WTC11 (cell line): ENCODE results near the gene ABCG8. TPM values are rescaled to one million over a fixed set of nuclear protein-coding genes. Genes with fewer than 3 reads are reported as not detected.

ENCODE experiments used
- ATAC-seq: fragments of 200-7000 bp; cut with Tn5 transposase; 2 replicates; pipeline ENCODE4 v1.10.0; 2021; ENCODE audit warnings: mild to moderate bottlenecking, moderate library complexity
- CTCF ChIA-PET: fragments of 300-600 bp; sonication (Branson Sonifier 250); formaldehyde crosslinking; loops from one replicate; lab custom pipeline; 2021; ENCODE audit warnings: antibody characterized with exemption; lab: Charles Lee
- POLR2A ChIA-PET: fragments of 350-600 bp; sonication (Branson Sonifier 250); formaldehyde crosslinking; loops from one replicate; lab custom pipeline; 2021; ENCODE audit warnings: antibody characterized with exemption; lab: Charles Lee
- DNase-seq: peaks from one replicate; pipeline ENCODE4 v3.0.0; 2021; ENCODE audit warnings: low spot score
- H3K27ac Mint-ChIP-seq: 2 replicates; pipeline ENCODE4 v1.8.0; 2021; ENCODE audit warnings: mixed read lengths
- H3K27me3 Mint-ChIP-seq: 2 replicates; pipeline ENCODE4 v1.8.0; 2021; ENCODE audit warnings: low read depth, mild to moderate bottlenecking, moderate library complexity, mixed read lengths
- H3K36me3 Mint-ChIP-seq: 2 replicates; pipeline ENCODE4 v1.8.0; 2021; ENCODE audit warnings: mixed read lengths
- H3K4me1 Mint-ChIP-seq: 2 replicates; pipeline ENCODE4 v1.8.0; 2022; ENCODE audit warnings: mixed read lengths
- H3K4me3 Mint-ChIP-seq: 2 replicates; pipeline ENCODE4 v1.8.0; 2021; ENCODE audit warnings: mild to moderate bottlenecking, moderate library complexity, mixed read lengths
- H3K9me3 Mint-ChIP-seq: 2 replicates; pipeline ENCODE4 v1.8.0; 2021; ENCODE audit warnings: mixed read lengths
- ATF2 ChIP-seq: sonication (generic); formaldehyde crosslinking; IDR thresholded peaks from 2 replicates; pipeline ENCODE4 v1.8.1; 2022; ENCODE audit warnings: low read depth, missing genetic modification reagents, borderline replicate concordance
- CBFB ChIP-seq: sonication (generic); formaldehyde crosslinking; IDR thresholded peaks from 2 replicates; pipeline ENCODE4 v1.8.1; 2022; ENCODE audit warnings: mild to moderate bottlenecking, low read depth, missing genetic modification reagents
- ELF4 ChIP-seq: sonication (generic); formaldehyde crosslinking; IDR thresholded peaks from 2 replicates; pipeline ENCODE4 v1.8.1; 2022; ENCODE audit warnings: low read depth, mild to moderate bottlenecking, moderate library complexity, missing genetic modification reagents
- FOXK1 ChIP-seq: sonication (generic); formaldehyde crosslinking; IDR thresholded peaks from 2 replicates; pipeline ENCODE4 v1.8.0; 2022; ENCODE audit warnings: mild to moderate bottlenecking, moderate library complexity, missing genetic modification reagents
- GABPB1 ChIP-seq: sonication (generic); formaldehyde crosslinking; IDR thresholded peaks from 2 replicates; pipeline ENCODE4 v1.8.1; 2023; ENCODE audit warnings: mild to moderate bottlenecking, missing genetic modification reagents
- HMGXB4 ChIP-seq: sonication (generic); formaldehyde crosslinking; IDR thresholded peaks from 2 replicates; pipeline ENCODE4 v1.8.1; 2023; ENCODE audit warnings: mild to moderate bottlenecking, moderate library complexity, missing genetic modification reagents
- IRF1 ChIP-seq: sonication (generic); formaldehyde crosslinking; IDR thresholded peaks from 2 replicates; pipeline ENCODE4 v1.8.0; 2023; ENCODE audit warnings: missing genetic modification reagents
- IRF2 ChIP-seq: sonication (generic); formaldehyde crosslinking; IDR thresholded peaks from 2 replicates; pipeline ENCODE4 v1.8.0; 2022; ENCODE audit warnings: low read depth, missing genetic modification reagents, borderline replicate concordance
- MXD4 ChIP-seq: fragments of 250-450 bp; sonication (Bioruptor Pico); IDR thresholded peaks from 2 replicates; pipeline ENCODE4 v1.8.0; 2021; ENCODE audit warnings: mild to moderate bottlenecking, moderate library complexity, borderline replicate concordance
- NFATC4 ChIP-seq: fragments of 250-450 bp; sonication (Bioruptor Pico); IDR thresholded peaks from 2 replicates; pipeline ENCODE4 v1.9.0; 2021; ENCODE audit warnings: mild to moderate bottlenecking
- NFYB ChIP-seq: sonication (generic); formaldehyde crosslinking; conservative IDR thresholded peaks from 2 replicates; pipeline ENCODE4 v1.8.0; 2022; ENCODE audit warnings: low read depth, missing genetic modification reagents
- NR1H2 ChIP-seq: sonication (generic); formaldehyde crosslinking; IDR thresholded peaks from 2 replicates; pipeline ENCODE4 v1.9.0; 2021; ENCODE audit warnings: mild to moderate bottlenecking, moderate library complexity, missing genetic modification reagents
- NR3C1 ChIP-seq: sonication (generic); formaldehyde crosslinking; conservative IDR thresholded peaks from 2 replicates; pipeline ENCODE4 v1.8.1; 2023; ENCODE audit warnings: low read depth, mild to moderate bottlenecking, missing genetic modification reagents
- OVOL2 ChIP-seq: fragments of 250-450 bp; sonication (Bioruptor Pico); IDR thresholded peaks from 2 replicates; pipeline ENCODE4 v1.9.0; 2021; ENCODE audit warnings: mild to moderate bottlenecking, borderline replicate concordance
- SMAD3 ChIP-seq: sonication (generic); formaldehyde crosslinking; IDR thresholded peaks from 2 replicates; pipeline ENCODE4 v1.8.0; 2022; ENCODE audit warnings: missing genetic modification reagents, mild to moderate bottlenecking, borderline replicate concordance
- TEAD4 ChIP-seq: sonication (generic); formaldehyde crosslinking; IDR thresholded peaks from 2 replicates; pipeline ENCODE4 v1.8.0; 2022; ENCODE audit warnings: mild to moderate bottlenecking, missing genetic modification reagents
- ZBTB21 ChIP-seq: sonication (generic); formaldehyde crosslinking; IDR thresholded peaks from 2 replicates; pipeline ENCODE4 v1.8.1; 2023; ENCODE audit warnings: mild to moderate bottlenecking, missing genetic modification reagents, borderline replicate concordance
- ZMAT4 ChIP-seq: fragments of 250-450 bp; sonication (Bioruptor Pico); IDR thresholded peaks from 2 replicates; pipeline ENCODE4 v1.9.0; 2021; ENCODE audit warnings: mild to moderate bottlenecking
- ZNF121 ChIP-seq: sonication (generic); formaldehyde crosslinking; IDR thresholded peaks from 2 replicates; pipeline ENCODE4 v1.8.0; 2023; ENCODE audit warnings: missing genetic modification reagents
- ZNF138 ChIP-seq: sonication (generic); formaldehyde crosslinking; conservative IDR thresholded peaks from 2 replicates; pipeline ENCODE4 v1.8.1; 2022; ENCODE audit warnings: mild to moderate bottlenecking, moderate library complexity, missing genetic modification reagents
- ZNF219 ChIP-seq: sonication (generic); formaldehyde crosslinking; IDR thresholded peaks from 2 replicates; pipeline ENCODE4 v1.8.0; 2023; ENCODE audit warnings: missing genetic modification reagents, mild to moderate bottlenecking, borderline replicate concordance
- ZNF396 ChIP-seq: fragments of 250-450 bp; sonication (Bioruptor Pico); IDR thresholded peaks from 2 replicates; pipeline ENCODE4 v1.8.0; 2021; ENCODE audit warnings: mild to moderate bottlenecking, moderate library complexity, borderline replicate concordance
- ZNF423 ChIP-seq: fragments of 250-450 bp; sonication (Bioruptor Pico); IDR thresholded peaks from 2 replicates; pipeline ENCODE4 v2.1.2; 2022; ENCODE audit warnings: mild to moderate bottlenecking, moderate library complexity
- ZNF512 ChIP-seq: sonication (generic); formaldehyde crosslinking; IDR thresholded peaks from 2 replicates; pipeline ENCODE4 v1.8.1; 2022; ENCODE audit warnings: missing genetic modification reagents, borderline replicate concordance
- total RNA-seq: library from RNA; stranded (reverse); gene quantifications from 3 replicates; pipeline ENCODE4 v1.2.3, GENCODE V29; 2021

Gene ABCG8
- total RNA-seq, 1 experiment from 2014 or later, result not detected

GRCh38 chr2:43818761-43819160 is 20.0 kb upstream of the ABCG8 start:
- H3K27ac Mint-ChIP-seq, result no peak overlapping the region
- TF ChIP-seq ATF2 (no peak), MXD4 (CRISPR knock-in tag) (no peak), TEAD4 (CRISPR knock-in tag) (no peak), ZBTB21 (CRISPR knock-in tag) (no peak), ZNF219 (no peak), ZNF138 (CRISPR knock-in tag) (no peak), SMAD3 (no peak), OVOL2 (CRISPR knock-in tag) (no peak), NFATC4 (CRISPR knock-in tag) (no peak), FOXK1 (no peak), HMGXB4 (CRISPR knock-in tag) (no peak), ZNF423 (no peak), NFYB (no peak), CBFB (CRISPR knock-in tag) (no peak), ZMAT4 (CRISPR knock-in tag) (no peak)
- H3K4me1 Mint-ChIP-seq, result peaks cover 6% of the 10 kb centered on the region
- no peak for ATAC-seq
- H3K9me3 Mint-ChIP-seq, result no peaks in the 10 kb centered on the region; the same call in 1 of the 2 replicates
- no peak overlapping the region for H3K4me3 Mint-ChIP-seq
- H3K27me3 Mint-ChIP-seq, result peaks cover 2% of the 10 kb centered on the region; the same call in 1 of the 2 replicates
- CTCF ChIA-PET, result no interaction called here
- no peaks in the 10 kb centered on the region for H3K36me3 Mint-ChIP-seq
- no peak for DNase-seq
- POLR2A ChIA-PET, result no interaction called here

GRCh38 chr2:43819491-43820163 is 19.1 kb upstream of the ABCG8 start:
- Mint-ChIP-seq H3K27ac (no peak overlapping the region), H3K4me3 (no peak overlapping the region), H3K9me3 (no peaks in the 10 kb centered on the region; the same call in 1 of the 2 replicates), H3K4me1 (peaks cover 6% of the 10 kb centered on the region), H3K36me3 (no peaks in the 10 kb centered on the region), H3K27me3 (peaks cover 2% of the 10 kb centered on the region; the same call in 1 of the 2 replicates)
- CTCF ChIA-PET, result no interaction called here
- TF ChIP-seq NR3C1 (no peak), IRF1 (no peak), NR1H2 (CRISPR knock-in tag) (no peak), GABPB1 (CRISPR knock-in tag) (no peak), ZBTB21 (CRISPR knock-in tag) (no peak), ZNF512 (CRISPR knock-in tag) (no peak), ZNF121 (CRISPR knock-in tag) (no peak), ATF2 (no peak), CBFB (CRISPR knock-in tag) (no peak), ZNF396 (no peak), MXD4 (CRISPR knock-in tag) (no peak), IRF2 (CRISPR knock-in tag) (no peak), ELF4 (CRISPR knock-in tag) (no peak)
- ATAC-seq (no peak), DNase-seq (no peak)
- POLR2A ChIA-PET, result no interaction called here
